NT2/D1 (cell line): ENCODE results near the gene SS18L1.

Source experiments
- SUZ12 ChIP-seq: IDR thresholded peaks from 2 replicates; pipeline ENCODE4 v1.6.1; 2011; ENCODE audit not compliant: insufficient read length, insufficient read depth; ENCODE audit errors: extremely low read depth
- YY1 ChIP-seq: IDR thresholded peaks from 2 replicates; pipeline ENCODE4 v1.6.1; 2011; ENCODE audit not compliant: insufficient read length, insufficient read depth
- ZNF274 ChIP-seq: IDR thresholded peaks from 2 replicates; pipeline ENCODE4 v1.6.1; 2011; ENCODE audit warnings: mild to moderate bottlenecking, low read depth, low read length

DNA sequence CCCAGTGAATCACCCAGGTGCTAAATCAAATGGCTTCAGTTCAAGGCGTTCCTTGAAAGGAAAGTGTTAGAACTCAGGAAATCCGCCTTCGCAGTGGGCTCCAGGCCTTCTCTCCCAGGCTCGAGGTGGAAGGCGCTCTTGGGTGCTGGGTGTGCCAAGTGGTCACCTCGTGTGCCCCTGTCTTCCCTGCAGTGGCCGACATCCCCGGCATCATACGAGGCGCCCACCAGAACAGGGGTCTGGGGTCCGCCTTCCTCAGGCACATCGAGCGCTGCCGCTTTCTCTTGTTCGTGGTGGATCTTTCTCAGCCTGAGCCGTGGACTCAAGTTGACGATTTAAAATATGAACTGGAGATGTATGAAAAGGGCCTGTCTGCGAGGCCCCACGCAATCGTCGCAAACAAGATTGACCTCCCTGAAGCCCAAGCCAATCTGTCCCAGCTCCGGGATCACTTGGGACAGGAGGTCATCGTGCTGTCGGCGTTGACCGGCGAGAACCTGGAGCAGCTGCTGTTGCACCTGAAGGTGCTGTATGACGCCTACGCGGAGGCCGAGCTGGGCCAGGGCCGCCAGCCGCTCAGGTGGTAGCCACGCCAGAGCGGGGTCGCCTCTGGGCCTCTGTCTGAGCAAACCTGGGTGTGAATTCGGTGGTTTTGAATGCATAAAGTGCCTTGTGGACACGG lies 57.1 kb downstream of the SS18L1 start:
- TF ChIP-seq YY1 (no peak), SUZ12 (no peak), ZNF274 (no peak)
